ENCODE data around the gene FRS3.

DNA sequence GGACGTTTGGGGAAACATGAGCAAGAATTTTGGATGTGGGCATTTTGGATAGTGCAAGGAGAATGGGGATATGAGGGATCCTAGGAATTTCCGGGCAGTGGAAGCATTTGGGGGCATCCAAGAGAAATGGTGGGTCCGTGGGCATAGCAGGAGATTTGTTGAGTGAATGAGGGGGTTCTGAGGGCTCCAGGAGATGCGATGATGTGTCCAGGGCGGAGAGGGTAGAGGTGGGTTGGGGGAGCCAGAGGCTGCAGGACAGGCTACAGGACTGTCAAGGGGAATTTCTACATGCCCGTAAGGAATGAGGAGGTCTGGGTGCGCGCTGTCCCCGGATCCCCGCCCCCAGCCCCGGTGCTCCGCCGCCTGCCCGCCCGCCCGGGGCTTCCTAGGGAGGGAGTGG lies 364 bp downstream of the FRS3 start:
- TF ChIP-seq CTCF (conservative IDR thresholded peaks at IDR 0.05) (no peak), EZH2 (IDR thresholded peaks at IDR 0.05; ENCODE audit: low read depth) (no peak)

All from PC-9 (cell line).